KMS-11 (cell line): Measurements from ENCODE around the gene CYBC1.
A peak's percentile ranks its signal among the peaks of the same experiment; 100 is the strongest.

ENCODE experiments used
- H2AFZ ChIP-seq: fragments of 200-600 bp; sonication (generic); 2 replicates; pipeline ENCODE4 v1.6.1; 2016; ENCODE audit warnings: antibody characterized with exemption, mixed run types, low read depth
- H3K27ac ChIP-seq: fragments of 200-600 bp; sonication (generic); 2 replicates; pipeline ENCODE4 v1.6.1; 2016; ENCODE audit warnings: mild to moderate bottlenecking, mixed run types
- H3K27me3 ChIP-seq: fragments of 200-600 bp; sonication (generic); 2 replicates; pipeline ENCODE4 v1.6.1; 2017; ENCODE audit warnings: mild to moderate bottlenecking, low read depth, mixed run types, moderate library complexity; ENCODE audit not compliant: insufficient read depth
- H3K36me3 ChIP-seq: fragments of 200-600 bp; sonication (generic); 2 replicates; pipeline ENCODE4 v1.6.1; 2017; ENCODE audit warnings: mild to moderate bottlenecking, mixed run types; ENCODE audit not compliant: insufficient read depth
- H3K4me1 ChIP-seq: fragments of 200-600 bp; sonication (generic); 2 replicates; pipeline ENCODE4 v1.6.1; 2016; ENCODE audit warnings: mild to moderate bottlenecking, low read depth, mixed run types; ENCODE audit not compliant: poor library complexity, severe bottlenecking
- H3K4me2 ChIP-seq: fragments of 200-600 bp; sonication (generic); 2 replicates; pipeline ENCODE4 v1.7.0; 2016; ENCODE audit warnings: mild to moderate bottlenecking, mixed run types
- H3K4me3 ChIP-seq: fragments of 200-600 bp; sonication (generic); IDR thresholded peaks from 2 replicates; pipeline ENCODE4 v1.6.1; 2017; ENCODE audit warnings: low read depth, low read length, mixed read lengths; ENCODE audit not compliant: insufficient read depth
- H3K79me2 ChIP-seq: fragments of 200-600 bp; sonication (generic); 2 replicates; pipeline ENCODE4 v1.6.1; 2016; ENCODE audit warnings: low read depth, mixed run types; ENCODE audit not compliant: insufficient read depth
- H3K9ac ChIP-seq: fragments of 200-600 bp; sonication (generic); 2 replicates; pipeline ENCODE4 v1.6.1; 2016; ENCODE audit warnings: mild to moderate bottlenecking, mixed run types
- H4K20me1 ChIP-seq: fragments of 200-600 bp; sonication (generic); 2 replicates; pipeline ENCODE4 v1.6.1; 2016; ENCODE audit warnings: mild to moderate bottlenecking, mixed run types; ENCODE audit not compliant: insufficient read depth
- TF ChIP-seq, protein P1 (sequence below): fragments of 200-600 bp; sonication (generic); conservative IDR thresholded peaks from 2 replicates; pipeline ENCODE4 v1.6.1; 2017; ENCODE audit warnings: low read depth, mild to moderate bottlenecking, antibody characterized with exemption, low read length, moderate library complexity, mixed read lengths

CYBC1 gene

DNA sequence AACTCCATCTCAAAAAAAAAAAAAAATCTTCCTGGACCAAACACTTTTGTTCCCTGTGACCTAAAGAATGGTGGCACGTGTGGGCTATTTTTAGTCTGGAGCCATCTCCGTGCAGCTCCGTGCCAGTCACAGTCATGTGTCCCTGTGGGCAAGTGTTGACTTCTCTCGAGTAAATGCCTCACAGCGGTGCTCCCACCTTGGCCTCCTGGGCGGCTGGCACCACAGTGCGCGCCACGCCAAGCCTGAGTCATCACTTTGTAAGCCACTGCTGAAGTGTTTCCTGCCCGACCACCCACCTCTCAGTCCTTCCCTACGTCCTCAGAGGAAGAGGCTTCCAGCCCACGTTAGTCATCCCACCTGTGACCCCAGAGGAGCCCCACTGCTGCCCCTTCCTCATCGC is 43.3 kb downstream of the CYBC1 start:
- H3K27ac ChIP-seq, result no peak overlapping the region

DNA sequence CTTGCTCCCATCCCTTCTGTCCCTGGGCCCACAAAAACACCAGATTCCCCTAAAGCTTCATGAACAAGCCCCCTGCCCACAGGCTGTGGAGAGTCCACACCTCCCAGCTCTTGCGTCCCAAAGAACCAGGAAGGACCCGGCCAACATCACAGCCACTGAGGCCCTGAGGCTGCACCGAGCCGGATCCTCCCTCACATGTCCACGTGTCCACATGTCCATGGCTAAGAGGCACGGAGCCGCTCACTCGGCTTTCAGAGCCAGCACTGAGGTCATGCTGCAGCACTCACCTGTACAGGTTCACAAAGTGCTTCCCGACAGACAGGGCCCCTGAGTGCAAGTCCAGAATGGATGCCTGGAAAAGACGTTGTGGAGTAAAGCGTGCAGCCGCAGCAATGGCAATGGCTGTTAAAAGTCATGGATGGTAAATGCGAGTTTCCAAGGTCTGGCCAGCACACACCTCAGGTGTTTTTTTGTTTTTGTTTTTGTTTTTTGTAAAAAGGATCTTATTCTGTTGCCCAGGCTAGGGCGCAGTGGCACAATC is 44.4 kb downstream of the CYBC1 start:
- Histone ChIP-seq H3K79me2 (no peaks in the 10 kb centered on the region), H2AFZ (no peak overlapping the region), H3K9ac (no peak overlapping the region), H4K20me1 (no peaks in the 10 kb centered on the region), H3K4me2 (no peak overlapping the region), H3K27ac (no peak overlapping the region), H3K36me3 (no peaks in the 10 kb centered on the region), H3K4me3 (no peak overlapping the region), H3K27me3 (no peaks in the 10 kb centered on the region), H3K4me1 (peaks cover 59% of the 10 kb centered on the region)
- TF ChIP-seq, protein P1, sequence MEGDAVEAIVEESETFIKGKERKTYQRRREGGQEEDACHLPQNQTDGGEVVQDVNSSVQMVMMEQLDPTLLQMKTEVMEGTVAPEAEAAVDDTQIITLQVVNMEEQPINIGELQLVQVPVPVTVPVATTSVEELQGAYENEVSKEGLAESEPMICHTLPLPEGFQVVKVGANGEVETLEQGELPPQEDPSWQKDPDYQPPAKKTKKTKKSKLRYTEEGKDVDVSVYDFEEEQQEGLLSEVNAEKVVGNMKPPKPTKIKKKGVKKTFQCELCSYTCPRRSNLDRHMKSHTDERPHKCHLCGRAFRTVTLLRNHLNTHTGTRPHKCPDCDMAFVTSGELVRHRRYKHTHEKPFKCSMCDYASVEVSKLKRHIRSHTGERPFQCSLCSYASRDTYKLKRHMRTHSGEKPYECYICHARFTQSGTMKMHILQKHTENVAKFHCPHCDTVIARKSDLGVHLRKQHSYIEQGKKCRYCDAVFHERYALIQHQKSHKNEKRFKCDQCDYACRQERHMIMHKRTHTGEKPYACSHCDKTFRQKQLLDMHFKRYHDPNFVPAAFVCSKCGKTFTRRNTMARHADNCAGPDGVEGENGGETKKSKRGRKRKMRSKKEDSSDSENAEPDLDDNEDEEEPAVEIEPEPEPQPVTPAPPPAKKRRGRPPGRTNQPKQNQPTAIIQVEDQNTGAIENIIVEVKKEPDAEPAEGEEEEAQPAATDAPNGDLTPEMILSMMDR, result no peak

More for the DNA sequence above, 43.3 kb downstream of the CYBC1 start:
- Histone ChIP-seq H3K36me3 (no peaks in the 10 kb centered on the region), H3K79me2 (no peaks in the 10 kb centered on the region), H3K4me2 (no peak overlapping the region), H3K27me3 (no peaks in the 10 kb centered on the region), H3K4me1 (peaks cover 48% of the 10 kb centered on the region), H3K9ac (no peak overlapping the region), H2AFZ (no peak overlapping the region), H3K4me3 (no peak overlapping the region), H4K20me1 (no peaks in the 10 kb centered on the region)
- TF ChIP-seq, protein P1, result no peak

DNA sequence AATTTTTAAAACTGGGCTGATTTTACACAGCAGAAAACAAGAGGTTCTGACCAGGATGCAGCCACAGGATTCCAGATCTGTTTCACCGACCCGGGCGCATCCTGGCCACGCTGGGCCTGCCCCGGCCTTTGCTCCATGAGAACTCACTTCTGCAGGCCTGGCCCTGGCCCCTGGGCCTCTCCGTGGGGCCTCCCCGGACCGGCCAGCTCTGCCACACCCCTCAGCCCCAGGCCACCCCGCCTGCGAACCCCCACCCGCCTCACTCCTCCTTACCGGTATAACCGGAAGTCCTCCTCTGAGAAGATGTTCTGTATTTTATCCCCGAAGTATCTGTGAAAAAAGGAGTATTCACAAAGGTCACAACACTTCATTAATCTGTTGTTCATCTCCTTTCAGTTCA is 45.5 kb downstream of the CYBC1 start:
- TF ChIP-seq, protein P1, result no peak
- no peaks in the 10 kb centered on the region for H3K36me3 ChIP-seq
- no peaks in the 10 kb centered on the region for H3K27me3 ChIP-seq
- peaks cover 67% of the 10 kb centered on the region for H3K4me1 ChIP-seq
- H3K27ac ChIP-seq, result peak overlapping the region; percentile 84; the same call in 1 of the 2 replicates
- no peaks in the 10 kb centered on the region for H4K20me1 ChIP-seq
- no peaks in the 10 kb centered on the region for H3K79me2 ChIP-seq
- H3K9ac ChIP-seq, result no peak overlapping the region
- no peak overlapping the region; the same call in 1 of the 2 replicates for H3K4me2 ChIP-seq
- H2AFZ ChIP-seq, result no peak overlapping the region
- H3K4me3 ChIP-seq, result no peak overlapping the region

DNA sequence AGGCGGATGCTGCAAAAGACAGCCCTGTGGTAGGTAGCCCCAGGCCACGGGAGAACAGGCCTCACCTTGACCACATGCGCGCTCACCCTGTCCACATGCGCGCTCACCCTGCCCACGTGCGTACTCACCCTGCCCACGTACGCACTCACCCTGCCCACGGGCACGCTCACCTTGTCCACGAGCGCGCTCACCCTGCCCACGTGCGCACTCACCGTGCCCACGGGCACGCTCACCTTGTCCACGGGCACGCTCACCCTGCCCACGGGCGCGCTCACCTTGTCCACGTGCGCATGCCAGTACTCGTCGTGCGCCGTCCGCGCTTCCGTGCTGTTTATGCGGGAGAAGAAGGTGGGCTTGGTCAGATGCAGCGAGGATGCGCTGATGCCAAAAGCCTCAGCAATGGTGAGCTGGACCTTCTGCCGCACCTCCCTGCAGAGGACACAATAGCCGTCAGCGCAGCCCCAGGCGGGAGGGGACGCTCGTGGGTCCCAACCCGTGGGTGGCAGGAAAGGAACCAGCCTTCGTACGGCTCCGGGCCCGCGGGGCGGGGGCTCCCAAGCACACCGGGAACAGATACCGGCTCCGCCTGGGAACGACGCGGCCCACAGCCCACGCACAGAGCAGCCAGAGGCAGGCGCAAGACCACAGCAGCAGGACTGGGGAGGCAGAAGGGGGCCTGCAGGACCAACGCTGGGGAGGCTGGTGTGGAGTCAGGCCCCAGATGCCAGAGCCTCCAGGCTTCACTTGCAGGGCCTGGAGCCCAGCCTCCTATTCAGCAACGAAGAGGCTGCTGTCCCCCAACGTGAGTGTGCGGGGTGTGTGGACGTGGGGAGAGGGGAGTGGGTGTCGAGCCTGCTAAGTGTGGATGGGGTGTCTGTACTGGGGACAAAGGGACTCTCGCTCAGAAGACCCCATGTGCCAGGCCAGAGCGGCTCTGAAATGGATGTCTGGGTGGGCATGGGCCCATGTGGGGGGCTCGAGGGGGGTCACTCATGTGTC is 46.6 kb downstream of the CYBC1 start:
- peaks cover 72% of the 10 kb centered on the region for H3K4me1 ChIP-seq
- peak overlapping the region; percentile 84 for H3K4me2 ChIP-seq
- H3K9ac ChIP-seq, result peak overlapping the region; percentile 7; the same call in 1 of the 2 replicates
- TF ChIP-seq, protein P1, result no peak
- H2AFZ ChIP-seq, result no peak overlapping the region
- H3K27me3 ChIP-seq, result no peaks in the 10 kb centered on the region
- no peaks in the 10 kb centered on the region for H3K79me2 ChIP-seq
- H3K27ac ChIP-seq, result peak overlapping the region; percentile 84
- H4K20me1 ChIP-seq, result no peaks in the 10 kb centered on the region
- H3K36me3 ChIP-seq, result no peaks in the 10 kb centered on the region
- H3K4me3 ChIP-seq, result no peak overlapping the region
